Gastroesophageal sphincter (tissue), 4 donors: ENCODE results near the gene ARPC4. TPM values are rescaled to one million over a fixed set of nuclear protein-coding genes. Genes with fewer than 3 reads are reported as not detected.
A peak's percentile ranks its signal among the peaks of the same experiment; 100 is the strongest.
"Not testable (repeated sequence)": the region's sequence is repeated elsewhere in the genome, so short reads cannot be mapped to it uniquely, and the experiment has no call there.

Source experiments
- ATAC-seq: fragments of 150-250 bp; one replicate; pipeline ENCODE4 v1.9.1; 2016; ENCODE audit warnings: mild to moderate bottlenecking, moderate library complexity
- H3K27ac ChIP-seq, 4 donors: fragments of 200-600 bp; sonication (generic) in 3 of 4; 1 replicate in 3 of 4; 2 replicates in 1 of 4; pipeline ENCODE4 v1.5.1; 2016 to 2019
- H3K27me3 ChIP-seq: fragments of 200-600 bp; sonication (generic); one replicate; pipeline ENCODE4 v1.5.1; 2019
- H3K36me3 ChIP-seq, 2 donors: fragments of 200-600 bp; sonication (generic); one replicate each; pipeline ENCODE4 v1.5.1; 2019; ENCODE audit warnings: control low read depth in 1 of 2
- H3K4me1 ChIP-seq, 3 donors: fragments of 200-600 bp; sonication (generic); 1 replicate in 2 of 3; 2 replicates in 1 of 3; pipeline ENCODE4 v1.5.1; 2016 to 2019; ENCODE audit warnings: control low read depth in 2 of 3
- H3K4me3 ChIP-seq, 2 donors: fragments of 200-600 bp; sonication (generic); one replicate each; pipeline ENCODE4 v1.5.1; 2019; ENCODE audit warnings: mild to moderate bottlenecking in 1 of 2, moderate library complexity in 1 of 2
- H3K9me3 ChIP-seq, 3 donors: fragments of 200-600 bp; sonication (generic); one replicate each; pipeline ENCODE4 v1.5.1; 2017 to 2019; ENCODE audit warnings: control low read depth in 2 of 3
- CTCF ChIP-seq, 4 experiments: fragments of 200-600 bp in 2 of 4; fragments of 450-650 bp in 2 of 4; sonication (generic) in 1 of 4; IDR thresholded peaks; one replicate each; pipeline ENCODE4 v1.5.1; 2017 to 2019; ENCODE audit warnings: antibody characterized with exemption in 4 of 4, mild to moderate bottlenecking in 2 of 4, moderate library complexity in 2 of 4
- EP300 ChIP-seq: sonication (generic); formaldehyde crosslinking; IDR thresholded peaks from one replicate; pipeline ENCODE4 v1.6.1; 2017; ENCODE audit warnings: antibody characterized with exemption, mild to moderate bottlenecking
- POLR2A ChIP-seq, 2 donors: fragments of 450-650 bp; IDR thresholded peaks; one replicate each; pipeline ENCODE4 v1.6.1; 2017; ENCODE audit warnings: antibody characterized with exemption in 2 of 2, mild to moderate bottlenecking in 2 of 2, moderate library complexity in 1 of 2
- POLR2AphosphoS5 ChIP-seq: sonication (generic); formaldehyde crosslinking; IDR thresholded peaks from one replicate; pipeline ENCODE4 v1.6.1; 2017; ENCODE audit warnings: antibody characterized with exemption
- WGBS, 2 donors: methylation state at CpG; one replicate each; pipeline ENCODE4 v1.1.5; 2018; ENCODE audit warnings: low coverage in 1 of 2; 5-methylcytosine and 5-hydroxymethylcytosine counted together
- total RNA-seq, 4 donors: library from RNA; depleted of rRNA; stranded (reverse); fragments of >200 nt; gene quantifications; one replicate each; pipeline ENCODE4 v1.1.0, GENCODE V29; 2016

Gene ARPC4
- total RNA-seq, 4 donors from 2014 or later, result 157 to 203 (median 171) TPM

- Histone ChIP-seq H3K4me1 (peaks cover 0 to 21% (median 0%) of the 10 kb centered on the region in 3 donors), H3K4me3 (no peak overlapping the region), H3K9me3 (no peaks in the 10 kb centered on the region), H3K27ac (no peak overlapping the region), H3K27me3 (no peaks in the 10 kb centered on the region), H3K36me3 (peaks cover 0 to under 1% of the 10 kb centered on the region in 2 donors)
- WGBS, 2 donors, result 83% methylated on average over 1 of the region's 6 CpGs; no CpG with 5 or more reads in 1 of the 2 donors
- no peak for ATAC-seq
- TF ChIP-seq CTCF (IDR thresholded peaks at IDR 0.05), result no peak
- no peak for TF ChIP-seq POLR2AphosphoS5
- TF ChIP-seq POLR2A (IDR thresholded peaks at IDR 0.05), result no peak
- no peak for TF ChIP-seq EP300
These were observed 54.1 kb downstream of the ARPC4 start for GRCh38 chr3:9846931-9847488.

- 53 to 69% methylated on average over 5 to 6 of the region's 9 CpGs for WGBS, 2 donors
- ATAC-seq, result not testable (repeated sequence)
These were observed 55.0 kb downstream of the ARPC4 start for GRCh38 chr3:9847870-9848269.

GRCh38 chr3:9848860-9849259 is 56.0 kb downstream of the ARPC4 start:
- not testable (repeated sequence) for H3K4me3 ChIP-seq, H3K9me3 ChIP-seq, H3K27ac ChIP-seq, H3K4me1 ChIP-seq, ATAC-seq, H3K36me3 ChIP-seq, H3K27me3 ChIP-seq
- 33 to 37% methylated on average over 4 of the region's 4 CpGs for WGBS, 2 donors
- TF ChIP-seq POLR2AphosphoS5 (peak; percentile 16), CTCF (IDR thresholded peaks at IDR 0.05) (peak in 3 of 4 experiments; percentile 61 to 72 (median 65))

More at GRCh38 chr3:9847870-9848269, 55.0 kb downstream of the ARPC4 start:
- H3K27ac ChIP-seq, H3K4me3 ChIP-seq, H3K27me3 ChIP-seq, H3K9me3 ChIP-seq, H3K36me3 ChIP-seq: not testable (repeated sequence)
- peaks cover 0 to 13% (median 0%) of the 10 kb centered on the region in 3 donors for H3K4me1 ChIP-seq

GRCh38 chr3:9851383-9851782 is 58.5 kb downstream of the ARPC4 start:
- not testable (repeated sequence) for H3K27me3 ChIP-seq, H3K36me3 ChIP-seq, ATAC-seq, H3K27ac ChIP-seq, H3K4me1 ChIP-seq, H3K4me3 ChIP-seq, H3K9me3 ChIP-seq
- WGBS, 2 donors, result 60 to 67% methylated on average over 1 to 2 of the region's 6 CpGs

GRCh38 chr3:9851926-9852325 is 59.0 kb downstream of the ARPC4 start:
- 72 to 78% methylated on average over 4 to 6 of the region's 6 CpGs for WGBS, 2 donors
- H3K9me3 ChIP-seq, H3K4me1 ChIP-seq, H3K27me3 ChIP-seq, H3K36me3 ChIP-seq, ATAC-seq, H3K4me3 ChIP-seq, H3K27ac ChIP-seq: not testable (repeated sequence)

- no peaks in the 10 kb centered on the region for H3K4me1 ChIP-seq
- TF ChIP-seq POLR2A (IDR thresholded peaks at IDR 0.05), result no peak
- no peak for TF ChIP-seq POLR2AphosphoS5
- TF ChIP-seq EP300, result no peak
- no peak for TF ChIP-seq CTCF (IDR thresholded peaks at IDR 0.05)
These were observed 59.6 kb downstream of the ARPC4 start for GRCh38 chr3:9852528-9852927.

GRCh38 chr3:9854291-9854940 is 61.5 kb downstream of the ARPC4 start:
- WGBS, 2 donors, result 60% methylated on average over 7 of the region's 11 CpGs; no CpG with 5 or more reads in 1 of the 2 donors
- H3K36me3 ChIP-seq, H3K4me3 ChIP-seq, H3K4me1 ChIP-seq, H3K27ac ChIP-seq, ATAC-seq, H3K9me3 ChIP-seq, H3K27me3 ChIP-seq: not testable (repeated sequence)

More at GRCh38 chr3:9852528-9852927, 59.6 kb downstream of the ARPC4 start:
- Histone ChIP-seq H3K9me3 (no peaks in the 10 kb centered on the region), H3K36me3 (no peaks in the 10 kb centered on the region), H3K27me3 (no peaks in the 10 kb centered on the region), H3K4me3 (no peak overlapping the region), H3K27ac (no peak overlapping the region)
- no peak for ATAC-seq
- 97 to 100% methylated on average over 1 to 5 of the region's 6 CpGs for WGBS, 2 donors
